AG04449 (cell line): ENCODE data around the gene TNFRSF17.
"Not testable (repeated sequence)": the region's sequence is repeated elsewhere in the genome, so short reads cannot be mapped to it uniquely, and the experiment has no call there.

ENCODE experiments used
- CTCF ChIA-PET: fragments of 350-600 bp; formaldehyde crosslinking; extraction: SDS; loops from one replicate; lab custom pipeline; 2021; ENCODE audit warnings: antibody characterized with exemption; lab: Yijun Ruan, JAX
- POLR2A ChIA-PET: fragments of 400-600, 350-600 bp; formaldehyde crosslinking; extraction: SDS; loops from one replicate; lab custom pipeline; 2020; ENCODE audit warnings: antibody characterized with exemption, inconsistent platforms; lab: Yijun Ruan, JAX
- DNase-seq: peaks from one replicate; pipeline ENCODE4 v3.0.0-alpha.2; 2010; ENCODE audit warnings: low read depth, low spot score
- H3K4me3 ChIP-seq: 2 replicates; pipeline ENCODE4 v1.5.1; 2011; ENCODE audit warnings: low read depth, mild to moderate bottlenecking, control low read depth, low read length
- CTCF ChIP-seq: IDR thresholded peaks from one replicate; pipeline ENCODE4 v1.5.1; 2011; ENCODE audit warnings: mild to moderate bottlenecking, moderate library complexity, low read length, control low read depth, inconsistent platforms; ENCODE audit not compliant: insufficient read depth; ENCODE audit errors: missing control alignments

TNFRSF17 gene

GRCh38 chr16:11948819-11949218 is 16.2 kb upstream of the TNFRSF17 start:
- H3K4me3 ChIP-seq: no peak overlapping the region
- no peak for TF ChIP-seq CTCF
- CTCF ChIA-PET: interaction anchor here (0.7 to 6.0 kb wide), 8 partner anchors 21 to 200 kb away, joined by 3 to 82 read pairs (median 4); no protein-coding TSS in a partner anchor
- DNase-seq: no peak
- POLR2A ChIA-PET: interaction anchor here (0.7 kb wide), 1 partner anchor 33 kb away, joined by 3 read pairs; the partner anchor contains the start of gene GSPT1

- CTCF ChIA-PET: interaction anchor here (0.7 to 6.0 kb wide), 8 partner anchors 20 to 145 kb away, joined by 3 to 82 read pairs (median 4); no protein-coding TSS in a partner anchor
- POLR2A ChIA-PET: interaction anchor here (0.7 kb wide), 1 partner anchor 34 kb away, joined by 3 read pairs; the partner anchor contains the start of gene GSPT1
- TF ChIP-seq CTCF: peak; percentile 40
- DNase-seq: no peak
- H3K4me3 ChIP-seq: no peak overlapping the region
Observed at GRCh38 chr16:11949527-11949926, 15.5 kb upstream of the TNFRSF17 start.

- no peak for DNase-seq
- TF ChIP-seq CTCF: no peak
- POLR2A ChIA-PET: no interaction called here
- CTCF ChIA-PET: no interaction called here
- no peak overlapping the region for H3K4me3 ChIP-seq
Observed at GRCh38 chr16:11950388-11950787, 14.6 kb upstream of the TNFRSF17 start.

- DNase-seq, POLR2A ChIA-PET, H3K4me3 ChIP-seq: not testable (repeated sequence)
- CTCF ChIA-PET: interaction anchor here (1.0 to 3.2 kb wide), 3 partner anchors 110 to 142 kb away, joined by 3 to 8 read pairs (median 5); no protein-coding TSS in a partner anchor
Observed at GRCh38 chr16:11953576-11953975, 11.4 kb upstream of the TNFRSF17 start.

- TF ChIP-seq CTCF: no peak
- CTCF ChIA-PET: interaction anchor here (1.4 to 3.2 kb wide), 2 partner anchors 107 to 112 kb away, joined by 3 to 8 read pairs; no protein-coding TSS in a partner anchor
- DNase-seq: peak; percentile 67
- POLR2A ChIA-PET: no interaction called here
- H3K4me3 ChIP-seq: no peak overlapping the region
Observed at GRCh38 chr16:11955713-11956123, 9.3 kb upstream of the TNFRSF17 start.

GRCh38 chr16:11956558-11956957 is 8.5 kb upstream of the TNFRSF17 start:
- ChIA-PET CTCF (interaction anchor here (2.9 to 3.2 kb wide), 2 partner anchors 111 kb away, joined by 8 to 13 read pairs; no protein-coding TSS in a partner anchor), POLR2A (no interaction called here)
- no peak for TF ChIP-seq CTCF
- no peak overlapping the region for H3K4me3 ChIP-seq
- no peak for DNase-seq
